T1000 (cell line): ENCODE measurements around the gene TRDN.

Experiments used
- DNase-seq: peaks from one replicate; lab custom pipeline; 2025; ENCODE audit warnings: mixed read lengths; lab: John Stamatoyannopoulos, UW

TRDN gene

DNA sequence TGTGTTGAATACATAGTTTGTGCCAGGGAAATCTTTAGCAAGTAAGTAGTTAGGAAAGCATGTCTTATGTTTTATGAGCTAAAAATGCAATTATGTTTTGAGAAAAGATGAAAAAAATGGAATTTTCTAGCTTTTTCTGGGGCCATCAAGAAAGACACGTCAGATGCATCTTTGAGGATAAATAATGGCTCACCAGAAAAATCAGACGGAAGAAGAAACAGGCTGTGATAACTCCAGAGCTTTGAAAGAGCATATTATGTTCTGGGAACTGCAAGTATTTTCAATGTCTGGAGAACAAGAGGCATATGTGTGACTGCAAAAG is 467.0 kb downstream of the TRDN start:
- DNase-seq = no peak

DNA sequence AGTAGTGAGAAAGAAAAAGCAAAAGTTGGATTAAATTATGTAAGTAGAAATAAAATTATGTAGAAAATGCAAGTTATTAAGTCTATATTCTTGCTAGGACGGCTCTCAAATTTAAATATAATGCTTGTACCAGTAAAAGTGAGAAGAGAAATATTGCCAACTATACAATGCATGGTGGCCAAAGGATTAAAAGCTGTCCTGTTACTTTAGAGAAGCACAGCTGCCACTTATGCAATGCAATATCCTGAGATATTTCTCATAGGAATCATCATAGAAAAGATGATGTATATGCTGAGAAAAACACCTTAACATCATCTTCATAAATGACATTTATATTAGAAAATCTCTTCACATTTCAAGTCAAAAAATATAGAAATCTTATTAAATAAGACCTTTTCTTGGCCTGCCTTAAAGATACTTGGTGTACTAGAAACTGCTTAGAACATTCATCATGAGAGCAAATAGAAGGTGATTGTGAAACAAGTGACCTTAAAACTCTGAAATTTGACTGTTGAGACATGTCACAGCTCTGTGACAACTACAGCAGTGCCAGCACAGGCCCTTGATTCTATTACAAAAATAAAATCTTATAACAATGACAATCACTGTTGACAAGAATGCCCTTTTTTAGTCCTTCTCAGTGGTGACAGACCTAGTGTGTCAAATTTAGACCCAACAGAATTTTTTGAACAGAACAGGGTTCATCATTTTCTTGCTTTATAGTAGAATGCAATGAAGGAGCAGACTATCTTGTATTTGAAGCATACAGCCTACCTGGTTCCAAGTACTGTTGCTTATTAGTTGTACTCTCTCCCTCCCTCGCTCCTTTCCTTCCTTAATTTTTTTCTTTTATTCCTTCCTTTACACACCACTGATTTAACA is 467.6 kb downstream of the TRDN start:
- DNase-seq = no peak

DNA sequence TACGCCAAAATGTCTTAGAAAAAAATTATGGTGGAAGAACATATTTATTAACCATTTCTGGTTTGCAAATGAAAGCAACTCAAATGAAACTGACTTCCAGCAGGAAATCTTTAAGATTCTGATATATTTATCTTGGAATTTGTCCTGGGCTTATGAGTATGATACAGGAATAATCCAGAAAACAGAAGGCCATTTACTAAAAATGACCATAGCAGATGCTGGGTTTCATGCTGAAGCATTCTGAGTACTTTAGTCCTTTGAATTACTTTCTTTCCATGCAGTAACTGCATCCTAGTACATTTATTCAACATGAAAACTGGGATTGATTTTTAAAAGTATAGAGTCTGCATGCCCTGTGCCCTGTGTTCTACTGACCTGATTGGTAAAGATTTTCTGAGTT is 468.3 kb downstream of the TRDN start:
- no peak for DNase-seq
